Measurements from ENCODE around the gene BPIFA1. TPM values are rescaled to one million over a fixed set of nuclear protein-coding genes. Genes with fewer than 3 reads are reported as not detected.

BPIFA1 gene
- total RNA-seq, result not detected

- intact Hi-C loops (cut with DNase I), result no loop called here
- 67% methylated on average over 5 of the region's 5 CpGs for WGBS
- Histone ChIP-seq H3K36me3 (no peaks in the 10 kb centered on the region), H3K4me1 (no peaks in the 10 kb centered on the region), H3K27ac (replicated peaks in 1 of 4) (no peak within 1 kb of the TSS), H3K27me3 (peaks cover 0 to 62% (median 0%) of the 10 kb centered on the region in 4 donors), H3K4me3 (no peak within 1 kb of the TSS), H3K9me3 (no peaks in the 10 kb centered on the region)
- DNase-seq (ENCODE audit: extremely low spot score), result no peak
- TF ChIP-seq, protein P1, sequence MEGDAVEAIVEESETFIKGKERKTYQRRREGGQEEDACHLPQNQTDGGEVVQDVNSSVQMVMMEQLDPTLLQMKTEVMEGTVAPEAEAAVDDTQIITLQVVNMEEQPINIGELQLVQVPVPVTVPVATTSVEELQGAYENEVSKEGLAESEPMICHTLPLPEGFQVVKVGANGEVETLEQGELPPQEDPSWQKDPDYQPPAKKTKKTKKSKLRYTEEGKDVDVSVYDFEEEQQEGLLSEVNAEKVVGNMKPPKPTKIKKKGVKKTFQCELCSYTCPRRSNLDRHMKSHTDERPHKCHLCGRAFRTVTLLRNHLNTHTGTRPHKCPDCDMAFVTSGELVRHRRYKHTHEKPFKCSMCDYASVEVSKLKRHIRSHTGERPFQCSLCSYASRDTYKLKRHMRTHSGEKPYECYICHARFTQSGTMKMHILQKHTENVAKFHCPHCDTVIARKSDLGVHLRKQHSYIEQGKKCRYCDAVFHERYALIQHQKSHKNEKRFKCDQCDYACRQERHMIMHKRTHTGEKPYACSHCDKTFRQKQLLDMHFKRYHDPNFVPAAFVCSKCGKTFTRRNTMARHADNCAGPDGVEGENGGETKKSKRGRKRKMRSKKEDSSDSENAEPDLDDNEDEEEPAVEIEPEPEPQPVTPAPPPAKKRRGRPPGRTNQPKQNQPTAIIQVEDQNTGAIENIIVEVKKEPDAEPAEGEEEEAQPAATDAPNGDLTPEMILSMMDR (IDR thresholded peaks at IDR 0.05), result no peak
- no peak for TF ChIP-seq POLR2AphosphoS5 (IDR thresholded peaks at IDR 0.05)
- no peak for TF ChIP-seq POLR2A (IDR thresholded peaks at IDR 0.05; ENCODE audit: low read depth)
- TF ChIP-seq EP300 (IDR thresholded peaks at IDR 0.05), result no peak
Measured at GRCh38 chr20:33235696-33236095, at the start of gene BPIFA1. Gene BPIFA1, plus strand, starts transcription at chr20:33235996. Its CDS starts 1,716 bp downstream, at chr20:33237712.

DNA sequence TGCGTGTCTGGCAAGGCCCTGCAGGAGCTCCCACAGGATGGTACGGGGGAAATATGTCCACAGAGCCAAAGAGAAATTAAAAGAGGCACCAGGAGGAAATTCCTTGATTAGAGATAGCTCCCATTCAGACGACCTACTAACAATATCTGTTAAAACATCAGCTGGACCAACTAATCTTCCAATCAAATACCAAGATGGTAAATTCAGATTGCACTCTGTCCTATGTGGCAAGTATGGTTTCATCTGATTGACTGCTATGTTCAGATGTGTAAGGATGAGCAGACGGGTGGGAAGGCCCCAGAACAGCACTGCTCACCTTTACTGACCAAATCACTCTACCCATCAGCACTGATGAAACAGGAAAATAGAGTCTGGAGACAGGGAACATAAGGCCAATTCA, 48.3 kb upstream of the BPIFA1 start:
- peaks cover 0 to 15% (median 13%) of the 10 kb centered on the region in 4 donors for H3K4me1 ChIP-seq
- no peaks in the 10 kb centered on the region for H3K36me3 ChIP-seq
- no peak overlapping the region for H3K27ac ChIP-seq (replicated peaks in 1 of 4)
- DNase-seq (ENCODE audit: extremely low spot score), result no peak
- WGBS, result 87% methylated on average over 4 of the region's 4 CpGs
- H3K9me3 ChIP-seq, result no peaks in the 10 kb centered on the region
- H3K4me3 ChIP-seq, result no peak overlapping the region
- TF ChIP-seq POLR2AphosphoS5 (IDR thresholded peaks at IDR 0.05), result no peak
- no peak for TF ChIP-seq POLR2A (IDR thresholded peaks at IDR 0.05; ENCODE audit: low read depth)
- TF ChIP-seq, protein P1 (IDR thresholded peaks at IDR 0.05), result no peak
- TF ChIP-seq EP300 (IDR thresholded peaks at IDR 0.05), result no peak
- H3K27me3 ChIP-seq, result peaks cover 0 to 8% (median 0%) of the 10 kb centered on the region in 4 donors
- intact Hi-C loops (cut with DNase I), result no loop called here

GRCh38 chr20:33188421-33188820, 47.4 kb upstream of the BPIFA1 start:
- no peak for DNase-seq (ENCODE audit: extremely low spot score)
- H3K9me3 ChIP-seq, result no peaks in the 10 kb centered on the region
- H3K4me3 ChIP-seq, result no peak overlapping the region
- peaks cover 0 to 15% (median 14%) of the 10 kb centered on the region in 4 donors for H3K4me1 ChIP-seq
- TF ChIP-seq, protein P1 (IDR thresholded peaks at IDR 0.05), result no peak
- TF ChIP-seq POLR2A (IDR thresholded peaks at IDR 0.05; ENCODE audit: low read depth) (no peak), POLR2AphosphoS5 (IDR thresholded peaks at IDR 0.05) (no peak), EP300 (IDR thresholded peaks at IDR 0.05) (no peak)
- WGBS, result 86% methylated on average over 9 of the region's 9 CpGs
- peaks cover 0 to 7% (median 0%) of the 10 kb centered on the region in 4 donors for H3K27me3 ChIP-seq
- intact Hi-C loops (cut with DNase I), result no loop called here
- no peaks in the 10 kb centered on the region for H3K36me3 ChIP-seq
- no peak overlapping the region for H3K27ac ChIP-seq (replicated peaks in 1 of 4)

- H3K36me3 ChIP-seq, result no peaks in the 10 kb centered on the region
- H3K27ac ChIP-seq (replicated peaks in 1 of 4), result no peak overlapping the region
- H3K4me3 ChIP-seq, result no peak overlapping the region
- peaks cover 0 to 15% (median 14%) of the 10 kb centered on the region in 4 donors for H3K4me1 ChIP-seq
- H3K9me3 ChIP-seq, result no peaks in the 10 kb centered on the region
- intact Hi-C loops (cut with DNase I), result no loop called here
- peaks cover 0 to 5% (median 0%) of the 10 kb centered on the region in 4 donors for H3K27me3 ChIP-seq
- TF ChIP-seq POLR2AphosphoS5 (IDR thresholded peaks at IDR 0.05), result no peak
- TF ChIP-seq, protein P1 (IDR thresholded peaks at IDR 0.05), result no peak
- no peak for TF ChIP-seq EP300 (IDR thresholded peaks at IDR 0.05)
- no peak for TF ChIP-seq POLR2A (IDR thresholded peaks at IDR 0.05; ENCODE audit: low read depth)
- no peak for DNase-seq (ENCODE audit: extremely low spot score)
- WGBS, result 11% methylated on average over 3 of the region's 3 CpGs
Measured at GRCh38 chr20:33191484-33191883, 44.3 kb upstream of the BPIFA1 start.

DNA sequence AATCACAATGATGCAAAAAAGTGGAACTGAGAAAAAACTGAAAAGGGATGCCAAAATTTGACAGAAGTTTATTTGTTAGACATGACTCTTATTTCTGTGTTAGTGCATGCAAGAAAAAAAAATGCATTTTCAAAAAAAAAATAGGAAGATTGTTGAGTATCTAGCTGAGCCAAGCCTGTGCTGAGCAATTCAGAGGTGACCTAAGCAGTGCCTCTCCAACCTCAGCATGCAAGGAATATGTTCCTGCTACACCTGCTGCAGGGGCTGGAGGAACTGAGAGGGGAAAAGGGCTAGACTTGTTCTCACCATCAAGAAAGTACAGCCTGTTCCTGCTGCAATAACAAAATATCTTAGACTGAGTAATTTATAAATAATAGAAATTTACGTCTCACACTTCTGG, 43.8 kb upstream of the BPIFA1 start:
- no peak for DNase-seq (ENCODE audit: extremely low spot score)
- 38% methylated on average over 1 of the region's 1 CpG for WGBS
- peaks cover 0 to 15% (median 14%) of the 10 kb centered on the region in 4 donors for H3K4me1 ChIP-seq
- no peak overlapping the region for H3K4me3 ChIP-seq
- peaks cover 0 to 5% (median 0%) of the 10 kb centered on the region in 4 donors for H3K27me3 ChIP-seq
- TF ChIP-seq POLR2A (IDR thresholded peaks at IDR 0.05; ENCODE audit: low read depth), result no peak
- TF ChIP-seq EP300 (IDR thresholded peaks at IDR 0.05), result no peak
- TF ChIP-seq POLR2AphosphoS5 (IDR thresholded peaks at IDR 0.05), result no peak
- TF ChIP-seq, protein P1 (IDR thresholded peaks at IDR 0.05), result no peak
- no peak overlapping the region for H3K27ac ChIP-seq (replicated peaks in 1 of 4)
- intact Hi-C loops (cut with DNase I), result no loop called here
- no peaks in the 10 kb centered on the region for H3K36me3 ChIP-seq
- H3K9me3 ChIP-seq, result no peaks in the 10 kb centered on the region
